Activated B cell treated with CpG ODN at 0.5 μM for 24 hours (primary cell): ENCODE measurements around the gene PLPPR4. TPM values are rescaled to one million over a fixed set of nuclear protein-coding genes. Genes with fewer than 3 reads are reported as not detected.

Source experiments
- ATAC-seq: fragments of 200-7000 bp; cut with Tn5 transposase; one replicate; pipeline ENCODE4 v1.10.0; 2021; ENCODE audit warnings: low read depth, mild to moderate bottlenecking, moderate library complexity
- CTCF ChIA-PET: fragments of 350-600 bp; sonication (Branson Sonifier 250); formaldehyde crosslinking; loops from one replicate; lab custom pipeline; 2021; ENCODE audit warnings: antibody characterized with exemption; lab: Charles Lee
- POLR2A ChIA-PET: fragments of 350-600 bp; sonication (Branson Sonifier 250); formaldehyde crosslinking; loops from one replicate; lab custom pipeline; 2021; ENCODE audit warnings: antibody characterized with exemption; lab: Charles Lee
- DNase-seq: peaks from one replicate; pipeline ENCODE4 v3.0.0; 2022
- H3K27ac Mint-ChIP-seq: one replicate; pipeline ENCODE4 v1.8.0; 2020; ENCODE audit warnings: mixed read lengths
- H3K27me3 Mint-ChIP-seq: one replicate; pipeline ENCODE4 v1.8.0; 2021; ENCODE audit warnings: mixed read lengths
- H3K36me3 Mint-ChIP-seq: one replicate; pipeline ENCODE4 v1.8.0; 2021; ENCODE audit warnings: low read depth, mixed read lengths
- H3K4me1 Mint-ChIP-seq: one replicate; pipeline ENCODE4 v1.8.0; 2021; ENCODE audit warnings: mixed read lengths
- H3K4me3 Mint-ChIP-seq: one replicate; pipeline ENCODE4 v1.8.0; 2020; ENCODE audit warnings: mild to moderate bottlenecking, mixed read lengths
- H3K9me3 Mint-ChIP-seq: one replicate; pipeline ENCODE4 v1.8.0; 2020; ENCODE audit warnings: mixed read lengths
- intact Hi-C: fragments of 100-400 bp; cut with micrococcal nuclease; formaldehyde crosslinking; loops from one replicate; pipeline ENCODE4 v1.15.1; 2024
- total RNA-seq: library from RNA; stranded (reverse); gene quantifications from 2 replicates; pipeline ENCODE4 v1.2.3, GENCODE V29; 2022
- TF ChIP-seq, protein P1 (sequence below): fragments of 200-600 bp; IDR thresholded peaks from one replicate; pipeline ENCODE4 v1.8.0; 2022; ENCODE audit warnings: antibody characterized with exemption, mild to moderate bottlenecking

PLPPR4 gene
- total RNA-seq, 1 donor from 2014 or later: not detected

DNA sequence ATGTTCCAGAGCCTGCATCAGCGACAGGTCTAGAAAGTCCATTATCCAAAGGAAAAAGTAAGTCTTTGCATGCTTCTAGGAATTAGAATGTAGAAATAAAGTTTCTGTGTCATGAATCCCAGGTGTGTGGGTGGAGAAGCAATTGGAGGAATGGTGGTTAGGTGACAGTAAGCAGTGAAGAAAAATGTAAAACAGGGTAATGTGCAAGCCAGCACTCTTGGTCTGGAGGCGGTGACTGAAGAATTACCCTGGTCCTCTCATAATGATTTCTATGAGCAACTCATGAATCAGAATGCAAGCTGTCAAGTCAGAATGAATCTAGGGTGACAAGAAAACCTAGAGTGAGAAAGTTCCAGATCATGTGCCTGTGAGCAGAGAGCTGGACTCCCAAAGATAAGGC lies 33.6 kb downstream of the PLPPR4 start:
- TF ChIP-seq, protein P1, sequence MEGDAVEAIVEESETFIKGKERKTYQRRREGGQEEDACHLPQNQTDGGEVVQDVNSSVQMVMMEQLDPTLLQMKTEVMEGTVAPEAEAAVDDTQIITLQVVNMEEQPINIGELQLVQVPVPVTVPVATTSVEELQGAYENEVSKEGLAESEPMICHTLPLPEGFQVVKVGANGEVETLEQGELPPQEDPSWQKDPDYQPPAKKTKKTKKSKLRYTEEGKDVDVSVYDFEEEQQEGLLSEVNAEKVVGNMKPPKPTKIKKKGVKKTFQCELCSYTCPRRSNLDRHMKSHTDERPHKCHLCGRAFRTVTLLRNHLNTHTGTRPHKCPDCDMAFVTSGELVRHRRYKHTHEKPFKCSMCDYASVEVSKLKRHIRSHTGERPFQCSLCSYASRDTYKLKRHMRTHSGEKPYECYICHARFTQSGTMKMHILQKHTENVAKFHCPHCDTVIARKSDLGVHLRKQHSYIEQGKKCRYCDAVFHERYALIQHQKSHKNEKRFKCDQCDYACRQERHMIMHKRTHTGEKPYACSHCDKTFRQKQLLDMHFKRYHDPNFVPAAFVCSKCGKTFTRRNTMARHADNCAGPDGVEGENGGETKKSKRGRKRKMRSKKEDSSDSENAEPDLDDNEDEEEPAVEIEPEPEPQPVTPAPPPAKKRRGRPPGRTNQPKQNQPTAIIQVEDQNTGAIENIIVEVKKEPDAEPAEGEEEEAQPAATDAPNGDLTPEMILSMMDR: no peak
- H3K36me3 Mint-ChIP-seq: no peaks in the 10 kb centered on the region
- H3K9me3 Mint-ChIP-seq: peaks cover under 1% of the 10 kb centered on the region
- H3K27ac Mint-ChIP-seq: no peak overlapping the region
- H3K27me3 Mint-ChIP-seq: no peaks in the 10 kb centered on the region
- H3K4me1 Mint-ChIP-seq: no peaks in the 10 kb centered on the region
- intact Hi-C loops: no loop called here
- ATAC-seq: no peak
- ChIA-PET POLR2A (no interaction called here), CTCF (no interaction called here)
- DNase-seq: no peak
- no peak overlapping the region for H3K4me3 Mint-ChIP-seq

GRCh38 chr1:99304725-99305282 lies 40.5 kb downstream of the PLPPR4 start:
- intact Hi-C loops: no loop called here
- TF ChIP-seq, protein P1: no peak
- DNase-seq: no peak
- H3K4me3 Mint-ChIP-seq: no peak overlapping the region
- ChIA-PET CTCF (no interaction called here), POLR2A (no interaction called here)
- ATAC-seq: no peak
- no peaks in the 10 kb centered on the region for H3K4me1 Mint-ChIP-seq
- H3K36me3 Mint-ChIP-seq: no peaks in the 10 kb centered on the region
- peaks cover 5% of the 10 kb centered on the region for H3K9me3 Mint-ChIP-seq
- H3K27ac Mint-ChIP-seq: no peak overlapping the region
- H3K27me3 Mint-ChIP-seq: no peaks in the 10 kb centered on the region

DNA sequence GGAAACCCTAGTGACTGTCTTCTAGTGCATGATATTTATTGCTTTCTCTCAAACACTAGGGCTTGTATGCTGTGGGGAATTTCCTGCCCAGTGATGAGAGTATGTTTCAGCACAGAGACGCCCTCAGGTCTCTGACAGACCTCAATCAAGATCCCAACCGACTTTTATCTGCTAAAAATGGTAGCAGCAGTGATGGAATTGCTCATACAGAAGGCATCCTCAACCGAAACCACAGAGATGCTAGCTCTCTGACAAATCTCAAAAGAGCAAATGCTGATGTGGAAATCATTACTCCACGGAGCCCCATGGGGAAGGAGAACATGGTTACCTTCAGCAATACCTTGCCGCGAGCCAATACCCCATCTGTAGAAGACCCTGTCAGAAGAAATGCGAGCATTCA lies 41.3 kb downstream of the PLPPR4 start:
- peaks cover 5% of the 10 kb centered on the region for H3K9me3 Mint-ChIP-seq
- no peaks in the 10 kb centered on the region for H3K4me1 Mint-ChIP-seq
- DNase-seq (no peak), ATAC-seq (no peak)
- no peaks in the 10 kb centered on the region for H3K27me3 Mint-ChIP-seq
- TF ChIP-seq, protein P1: no peak
- H3K27ac Mint-ChIP-seq: no peak overlapping the region
- H3K36me3 Mint-ChIP-seq: no peaks in the 10 kb centered on the region
- intact Hi-C loops: no loop called here
- ChIA-PET CTCF (no interaction called here), POLR2A (no interaction called here)
- no peak overlapping the region for H3K4me3 Mint-ChIP-seq

DNA sequence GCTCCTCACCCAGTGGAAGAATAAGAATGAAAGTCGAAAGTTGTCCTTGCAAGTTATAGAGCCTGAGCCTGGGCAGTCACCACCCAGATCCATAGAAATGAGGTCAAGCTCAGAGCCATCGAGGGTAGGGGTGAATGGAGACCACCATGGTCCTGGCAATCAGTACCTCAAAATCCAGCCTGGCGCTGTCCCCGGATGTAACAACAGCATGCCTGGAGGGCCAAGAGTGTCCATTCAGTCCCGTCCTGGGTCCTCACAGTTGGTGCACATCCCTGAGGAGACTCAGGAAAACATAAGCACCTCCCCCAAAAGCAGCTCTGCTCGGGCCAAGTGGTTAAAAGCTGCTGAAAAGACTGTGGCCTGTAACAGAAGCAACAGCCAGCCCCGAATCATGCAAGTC lies 41.8 kb downstream of the PLPPR4 start:
- Mint-ChIP-seq H3K36me3 (no peaks in the 10 kb centered on the region), H3K9me3 (peaks cover 5% of the 10 kb centered on the region), H3K27ac (no peak overlapping the region), H3K4me3 (no peak overlapping the region), H3K4me1 (no peaks in the 10 kb centered on the region), H3K27me3 (no peaks in the 10 kb centered on the region)
- TF ChIP-seq, protein P1: no peak
- ATAC-seq (no peak), DNase-seq (no peak)
- ChIA-PET POLR2A (no interaction called here), CTCF (no interaction called here)
- intact Hi-C loops: no loop called here

GRCh38 chr1:99306644-99307043 lies 42.4 kb downstream of the PLPPR4 start:
- H3K4me1 Mint-ChIP-seq: no peaks in the 10 kb centered on the region
- no peak for DNase-seq
- CTCF ChIA-PET: no interaction called here
- ATAC-seq: no peak
- H3K27ac Mint-ChIP-seq: no peak overlapping the region
- no peak overlapping the region for H3K4me3 Mint-ChIP-seq
- no peaks in the 10 kb centered on the region for H3K27me3 Mint-ChIP-seq
- intact Hi-C loops: no loop called here
- no peaks in the 10 kb centered on the region for H3K36me3 Mint-ChIP-seq
- TF ChIP-seq, protein P1: no peak
- H3K9me3 Mint-ChIP-seq: peaks cover 5% of the 10 kb centered on the region
- POLR2A ChIA-PET: no interaction called here
